HG02943 (cell line): ENCODE measurements around the gene DGAT2L6.
"Not testable (repeated sequence)": the region's sequence is repeated elsewhere in the genome, so short reads cannot be mapped to it uniquely, and the experiment has no call there.

ENCODE experiments used
- ATAC-seq: cut with Tn5 transposase; IDR thresholded peaks from one replicate; pipeline ENCODE4 v1.9.1; 2021; ENCODE audit warnings: mild to moderate bottlenecking, low read depth, moderate library complexity; ENCODE audit not compliant: unreplicated experiment

Gene DGAT2L6

DNA sequence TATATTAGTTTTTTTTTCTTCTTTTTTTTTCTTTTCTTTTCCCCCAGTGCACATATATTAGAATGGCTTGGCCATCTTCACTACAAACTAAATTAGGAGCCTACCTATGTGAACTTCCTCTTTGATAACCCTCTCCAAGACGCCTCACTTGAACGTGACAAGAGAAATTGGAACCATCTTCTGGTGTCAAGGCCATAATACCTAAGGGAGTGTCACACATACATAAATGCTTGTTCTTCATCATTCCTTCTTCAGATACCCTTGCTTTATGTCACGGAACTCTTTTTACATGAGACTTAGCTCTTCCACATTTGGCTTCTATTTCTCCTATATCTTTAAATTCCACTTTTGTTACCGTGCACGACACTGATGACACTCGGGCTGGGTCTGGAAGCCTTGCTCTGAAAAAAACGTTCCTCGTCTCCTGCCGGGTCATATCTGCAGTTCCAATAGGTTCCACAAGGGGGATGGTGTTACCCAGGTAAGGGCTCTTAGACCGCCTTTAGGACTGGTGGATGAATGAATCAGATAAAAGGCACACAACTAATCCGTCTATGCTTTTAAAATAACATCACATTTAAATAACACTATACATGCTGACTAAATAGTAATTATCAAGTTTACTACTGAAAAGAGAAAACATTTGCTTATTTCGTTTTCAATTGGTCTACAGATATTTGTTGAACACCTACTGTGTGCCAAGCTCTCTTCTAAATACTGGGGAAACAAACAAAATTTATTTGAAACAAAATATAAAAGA, 19.9 kb downstream of the DGAT2L6 start:
- peak; percentile 86 for ATAC-seq

DNA sequence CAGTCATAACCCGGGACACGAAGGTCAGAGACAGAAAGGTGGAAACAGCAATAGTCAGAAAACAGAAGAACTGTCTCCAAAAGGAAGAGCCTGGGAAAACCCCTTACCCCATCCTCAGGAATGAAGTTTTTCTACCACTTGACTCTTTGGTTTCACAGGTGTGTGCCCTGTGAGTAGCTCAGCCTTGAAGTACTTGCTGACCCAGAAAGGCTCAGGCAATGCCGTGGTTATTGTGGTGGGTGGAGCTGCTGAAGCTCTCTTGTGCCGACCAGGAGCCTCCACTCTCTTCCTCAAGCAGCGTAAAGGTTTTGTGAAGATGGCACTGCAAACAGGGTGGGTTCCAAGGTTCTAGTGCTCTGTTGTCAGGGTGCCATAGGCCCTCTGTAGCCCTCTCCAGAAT, 24.4 kb downstream of the DGAT2L6 start:
- no peak for ATAC-seq

GRCh38 chrX:70208479-70208878, 31.2 kb downstream of the DGAT2L6 start:
- no peak for ATAC-seq

- ATAC-seq: not testable (repeated sequence)
Observed at GRCh38 chrX:70209570-70209969, 32.3 kb downstream of the DGAT2L6 start.

DNA sequence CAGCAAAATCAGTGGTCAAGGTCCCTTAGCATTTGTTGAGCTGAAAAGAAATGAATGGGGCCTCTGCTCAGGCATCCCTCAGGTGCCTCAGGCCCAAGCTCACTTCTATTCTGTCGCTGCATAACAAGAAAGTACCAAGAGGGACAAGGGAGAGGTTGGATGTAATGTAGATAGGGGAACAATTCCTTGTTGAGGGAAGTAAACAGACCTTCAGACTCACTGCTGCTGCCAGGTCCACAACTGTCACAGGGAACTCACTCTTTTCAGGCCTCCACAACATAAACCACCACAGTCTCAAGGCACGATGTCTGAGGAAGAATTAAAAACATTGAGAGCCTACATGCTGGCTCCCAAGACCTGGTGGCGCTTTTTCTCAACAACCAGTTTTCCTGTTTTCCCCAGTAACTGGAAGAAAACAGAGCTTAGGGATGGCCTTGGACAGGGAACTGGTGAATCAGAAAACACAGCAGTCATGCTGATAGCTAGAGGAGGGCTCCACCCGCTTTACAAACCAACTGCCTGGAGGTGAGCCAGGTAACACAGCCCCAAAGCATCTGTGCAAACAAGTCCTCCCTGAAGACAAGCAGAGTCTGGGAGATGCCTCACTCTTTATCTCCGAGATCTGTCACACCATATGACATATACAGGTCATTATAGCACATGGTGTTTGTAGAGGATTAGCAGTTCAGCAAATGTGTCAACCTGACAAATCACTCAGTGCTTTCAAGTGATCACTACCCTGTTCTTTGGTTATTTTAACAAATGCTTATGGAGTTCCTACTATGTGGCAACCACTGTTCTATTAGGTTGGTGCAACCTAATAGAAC, 42.9 kb downstream of the DGAT2L6 start:
- ATAC-seq: no peak

DNA sequence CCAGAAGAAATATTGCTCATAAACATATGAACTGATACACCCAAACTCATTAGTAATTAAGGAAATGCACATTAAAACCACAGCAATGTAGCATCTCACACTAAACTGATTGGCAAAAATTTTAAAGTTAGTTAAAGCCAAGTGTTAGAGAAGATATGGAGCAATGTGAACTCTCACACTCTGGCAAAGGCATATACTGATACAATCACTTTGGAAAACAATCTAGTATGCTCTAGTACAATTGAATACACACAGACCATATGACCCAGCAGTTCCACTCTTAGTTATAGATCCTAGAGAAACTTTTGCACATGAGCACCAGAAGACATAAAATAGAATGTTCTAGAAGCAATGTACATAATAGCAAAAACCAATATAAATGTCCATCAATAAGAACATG, 48.8 kb downstream of the DGAT2L6 start:
- no peak for ATAC-seq

DNA sequence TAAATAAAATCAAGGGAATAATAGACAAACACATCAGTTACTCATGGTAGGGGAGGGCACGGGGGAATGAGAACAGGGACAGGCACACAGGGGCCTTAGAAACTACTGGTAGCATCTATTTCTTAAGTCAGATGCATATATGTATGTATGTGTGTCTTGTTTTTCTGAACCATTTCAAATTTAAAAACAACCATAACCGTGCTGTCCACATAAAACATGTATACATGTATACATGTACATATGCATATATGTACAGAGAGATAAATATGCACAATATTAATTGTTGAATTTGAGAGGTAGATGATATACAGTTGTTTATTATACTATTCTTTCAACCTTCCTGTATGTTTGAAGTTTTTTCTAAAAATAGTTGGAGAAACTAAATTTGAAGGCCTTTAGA, 49.4 kb downstream of the DGAT2L6 start:
- no peak for ATAC-seq

DNA sequence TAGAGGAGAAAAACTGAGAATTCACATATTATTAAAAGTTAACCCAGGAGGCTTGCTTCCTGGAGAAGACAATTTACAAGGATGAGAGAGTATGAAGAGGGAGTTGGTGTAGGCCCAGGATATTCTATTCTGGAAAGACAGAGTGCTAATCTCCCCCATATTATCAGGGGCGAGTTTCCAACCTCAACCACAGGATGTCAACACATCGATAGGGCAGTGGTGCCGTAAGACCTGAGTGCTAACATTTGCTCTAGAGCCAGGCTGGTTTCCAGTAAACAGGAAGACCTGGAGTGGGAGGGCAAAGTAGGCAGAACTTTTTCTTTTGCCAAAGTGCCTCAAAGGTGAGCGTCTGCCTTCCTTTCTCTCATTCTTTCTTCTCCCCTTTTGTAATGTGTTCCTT, 54.4 kb downstream of the DGAT2L6 start:
- no peak for ATAC-seq

GRCh38 chrX:70234355-70234754, 57.1 kb downstream of the DGAT2L6 start, which contains the start of gene AWAT1:
Gene AWAT1, plus strand, starts transcription at chrX:70234655. Its CDS starts 41 bp downstream, at chrX:70234696.
- ATAC-seq: no peak

DNA sequence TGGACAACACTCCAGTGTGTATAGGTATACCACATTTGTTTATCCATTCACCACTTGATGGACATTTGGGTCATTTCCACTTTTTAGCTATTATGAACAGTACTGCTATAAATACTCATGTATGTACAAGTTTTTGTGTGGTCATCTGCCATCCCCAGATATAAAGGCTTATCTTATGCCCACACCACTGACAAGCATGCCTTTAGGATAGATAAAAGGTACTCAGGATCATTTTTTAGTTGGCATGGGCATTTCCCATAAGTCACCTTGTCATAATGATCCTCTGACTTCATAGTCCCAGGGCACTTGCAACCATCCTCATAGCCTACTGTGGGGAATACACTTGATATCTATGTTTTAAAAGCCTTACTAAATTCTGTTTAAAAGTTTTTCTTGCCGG, 63.5 kb downstream of the DGAT2L6 start:
- ATAC-seq: no peak

DNA sequence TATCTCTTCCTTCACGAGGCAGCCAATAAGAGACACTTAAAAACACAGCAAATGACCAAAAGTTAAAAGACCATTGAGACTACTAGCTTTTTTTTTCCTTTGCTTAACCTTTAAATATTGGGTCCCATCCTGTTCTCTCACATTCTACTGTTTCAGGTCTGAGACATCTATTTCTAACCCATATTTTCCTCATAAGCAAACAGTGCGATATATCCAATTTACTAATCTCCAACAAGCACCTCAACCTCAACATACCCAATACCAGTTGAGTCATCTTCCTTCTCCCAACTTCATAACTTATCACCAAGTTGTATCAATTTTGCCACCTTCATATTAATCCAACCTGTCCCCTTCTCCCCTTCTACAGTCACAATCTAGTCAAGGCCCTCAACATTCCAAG, 64.2 kb downstream of the DGAT2L6 start:
- ATAC-seq: no peak

DNA sequence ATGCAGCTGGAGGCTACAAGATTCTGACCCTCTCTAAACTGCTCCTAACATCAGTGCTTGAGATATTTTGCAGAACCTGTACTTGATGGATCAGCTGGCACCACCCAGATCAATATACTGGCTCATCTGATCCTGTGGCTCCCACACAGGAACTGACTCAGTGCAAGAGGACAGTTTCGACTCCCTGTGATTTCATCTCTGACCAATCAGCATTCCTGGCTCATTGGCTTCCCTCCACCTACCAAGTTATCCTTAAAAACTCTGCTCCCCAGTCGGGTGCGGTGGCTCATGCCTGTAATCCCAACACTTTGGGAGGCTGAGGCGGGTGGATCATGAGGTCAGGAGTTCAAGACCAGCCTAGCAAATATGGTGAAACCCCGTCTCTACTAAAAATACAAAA, 66.3 kb downstream of the DGAT2L6 start:
- ATAC-seq: not testable (repeated sequence)

DNA sequence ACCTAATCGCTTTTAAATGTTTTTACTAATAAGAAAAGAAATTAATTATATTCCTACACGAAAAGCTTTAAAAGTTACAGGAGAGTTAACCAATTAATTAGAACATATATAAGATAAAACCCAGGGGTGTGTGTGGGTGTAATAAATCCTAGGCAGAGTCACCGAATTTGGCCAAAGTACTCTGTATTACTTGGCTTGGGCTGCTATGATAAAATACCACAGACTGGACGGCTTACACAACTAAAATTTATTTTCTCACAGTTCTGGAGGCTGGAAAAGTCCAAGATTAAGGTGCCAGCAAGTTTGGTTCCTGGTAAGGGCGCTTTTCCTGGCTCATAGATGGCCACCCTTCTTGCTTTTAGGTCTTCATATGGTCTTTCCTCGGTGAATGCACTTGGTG, 67.6 kb downstream of the DGAT2L6 start:
- ATAC-seq: no peak

- ATAC-seq: no peak
Observed at GRCh38 chrX:70247252-70247651, 70.0 kb downstream of the DGAT2L6 start.

DNA sequence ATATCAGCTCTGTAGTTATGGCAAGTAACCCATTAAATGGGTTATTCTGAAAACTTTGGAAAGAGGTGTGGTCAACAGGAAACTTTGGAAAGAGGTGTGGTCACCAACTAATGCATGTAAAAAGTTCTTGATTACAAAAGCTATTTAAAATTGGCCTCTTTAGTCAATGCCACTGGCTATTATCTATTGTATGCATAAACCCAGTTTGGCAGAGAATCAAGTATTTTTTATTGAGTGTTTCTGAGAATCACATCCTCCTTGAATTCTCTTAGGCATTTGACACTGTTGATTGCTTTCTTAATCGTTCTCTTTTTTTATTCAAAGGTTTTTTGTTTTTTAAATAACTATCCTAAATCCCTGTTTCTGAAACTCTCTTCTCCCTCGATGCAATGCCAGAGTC, 75.2 kb downstream of the DGAT2L6 start:
- ATAC-seq: no peak

DNA sequence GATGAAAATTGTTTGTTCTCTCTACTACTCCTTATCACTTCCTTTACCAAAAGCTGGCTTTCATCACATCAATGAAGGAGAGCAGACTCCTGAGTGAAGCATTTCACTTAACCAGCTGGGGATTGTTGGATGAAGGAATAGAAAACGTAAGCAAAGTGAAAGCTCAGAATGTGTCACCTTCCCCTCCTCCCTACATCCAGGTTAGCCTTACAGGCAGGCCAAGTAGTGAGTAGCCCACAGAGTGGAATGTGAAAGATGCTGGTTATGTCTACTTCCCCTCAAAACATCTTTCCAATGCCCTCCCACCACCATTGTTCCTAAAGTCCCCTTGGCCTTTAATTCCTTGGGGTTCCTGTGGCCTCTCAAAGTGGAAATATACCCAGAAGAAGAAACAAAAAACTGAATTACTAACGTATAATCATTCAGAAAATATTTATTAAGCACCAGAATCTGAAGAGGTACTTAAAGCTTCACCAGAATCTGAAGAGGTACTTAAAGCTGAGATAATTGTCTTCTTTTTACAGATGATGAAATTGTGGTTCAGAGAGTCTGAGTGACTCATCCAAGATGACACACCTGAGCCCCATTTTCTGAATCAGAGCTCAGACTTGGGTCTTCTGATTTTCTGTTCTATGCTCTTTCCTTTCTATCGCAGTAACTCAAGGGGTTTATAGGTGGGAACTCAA, 76.2 kb downstream of the DGAT2L6 start:
- no peak for ATAC-seq

DNA sequence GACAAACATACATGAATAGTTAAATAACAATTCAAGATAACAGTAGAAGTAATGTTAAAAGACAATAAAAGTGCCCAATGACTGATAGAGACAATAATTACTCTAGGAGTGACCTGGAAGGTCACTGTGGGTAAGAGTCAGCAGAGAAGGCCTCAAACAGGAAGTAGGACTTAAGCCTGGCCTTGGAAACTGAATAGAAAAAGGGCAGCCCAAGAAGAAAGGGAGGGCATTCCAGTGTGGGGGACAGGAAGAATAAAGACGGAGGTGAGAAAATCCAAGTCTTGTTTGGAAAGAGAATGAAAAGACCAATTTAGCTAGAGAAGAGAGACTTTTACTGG, 76.7 kb downstream of the DGAT2L6 start:
- no peak for ATAC-seq

DNA sequence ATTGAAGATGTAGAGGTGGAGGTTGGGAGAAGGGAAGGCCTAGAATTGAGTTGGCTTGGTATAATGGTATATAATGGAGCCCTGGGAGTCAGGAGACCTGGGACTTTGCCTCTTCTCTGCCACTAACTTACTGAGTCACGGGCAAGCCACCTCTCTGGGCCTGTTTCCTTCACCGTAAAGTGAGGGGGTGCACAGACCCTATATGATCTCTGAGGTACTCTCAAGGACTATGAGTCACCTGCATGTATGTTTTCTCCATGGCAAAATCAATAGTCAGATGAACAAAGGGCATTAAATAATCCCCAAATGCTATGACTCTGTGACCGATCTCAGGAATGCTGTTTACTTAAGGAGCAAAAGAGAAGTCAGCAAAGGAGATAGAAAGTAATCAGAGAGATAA, 77.6 kb downstream of the DGAT2L6 start:
- no peak for ATAC-seq
